ENCODE measurements around the gene IL10RB.

IL10RB gene

DNA sequence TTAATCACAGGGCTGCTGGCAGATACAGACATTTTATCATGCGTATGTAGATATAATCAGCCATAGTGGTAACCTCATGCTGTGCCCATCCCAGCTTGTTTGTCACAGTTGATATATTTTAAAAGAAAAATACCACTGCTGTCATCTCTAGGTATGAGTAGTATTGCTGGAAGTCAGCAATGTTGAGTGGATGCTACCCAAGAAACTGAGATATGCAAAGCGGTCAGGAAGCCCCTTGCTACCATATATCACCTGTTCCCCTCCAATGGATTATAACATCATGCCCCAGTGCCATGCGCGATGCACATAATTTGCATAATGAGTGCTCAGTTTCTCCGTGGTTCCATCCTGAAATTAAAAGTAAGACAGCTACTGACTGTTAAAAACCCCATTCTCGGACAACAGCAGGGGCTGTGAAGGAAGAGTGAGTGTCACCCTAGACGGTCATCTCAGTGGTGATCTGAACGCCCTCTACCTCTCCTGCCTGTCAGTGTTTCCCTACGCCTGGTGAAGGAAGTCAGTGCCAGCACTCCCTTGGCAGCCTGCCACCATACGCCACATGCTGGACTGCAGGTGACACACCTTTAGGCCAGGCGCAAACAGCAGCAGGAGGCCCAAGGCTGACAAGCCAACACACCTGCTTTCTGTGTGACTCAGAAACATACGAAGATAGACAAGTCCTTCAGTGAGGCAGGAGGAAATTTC is 2.7 kb downstream of the IL10RB start:
- H3K4me2 ChIP-seq = no peak overlapping the region
- H2AFZ ChIP-seq (ENCODE audit: low read depth) = no peak overlapping the region
- H3K36me3 ChIP-seq (ENCODE audit: insufficient read depth) = no peaks in the 10 kb centered on the region; the same call in 1 of the 2 replicates
- no peak overlapping the region for H3K4me3 ChIP-seq (IDR thresholded peaks at IDR 0.05; ENCODE audit: insufficient read depth, low read depth, low read length)
- no peak overlapping the region for H3K9ac ChIP-seq
- no peak for TF ChIP-seq CTCF (conservative IDR thresholded peaks at IDR 0.05; ENCODE audit: low read depth, low read length)
- peaks cover 8% of the 10 kb centered on the region; the same call in 1 of the 2 replicates for H3K79me2 ChIP-seq (ENCODE audit: insufficient read depth, low read depth)
- H3K4me1 ChIP-seq (ENCODE audit: low read depth, poor library complexity, severe bottlenecking) = peaks cover 36% of the 10 kb centered on the region
- H3K27ac ChIP-seq = no peak overlapping the region
- H4K20me1 ChIP-seq (ENCODE audit: insufficient read depth) = no peaks in the 10 kb centered on the region; the same call in 1 of the 2 replicates
- H3K27me3 ChIP-seq (ENCODE audit: insufficient read depth, low read depth) = no peaks in the 10 kb centered on the region

DNA sequence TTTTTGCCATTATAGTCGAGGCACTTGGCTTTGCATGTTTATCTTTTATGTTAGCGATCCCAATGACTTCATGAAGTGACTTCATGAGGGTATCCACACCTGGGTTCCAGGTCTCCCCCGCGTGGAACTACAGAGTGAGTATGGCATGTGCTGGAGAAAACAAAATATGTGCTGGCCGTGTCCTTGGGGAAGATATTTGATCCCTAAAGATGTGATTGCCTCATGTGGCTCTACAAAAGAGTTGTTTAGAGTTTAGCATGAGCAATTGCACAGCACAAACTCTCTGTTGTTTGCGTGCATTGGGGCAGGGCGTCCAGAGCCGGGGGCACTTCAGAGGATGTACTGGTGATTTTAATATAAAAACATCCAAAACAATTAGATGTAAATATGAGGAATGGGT is 4.8 kb downstream of the IL10RB start:
- peaks cover 29% of the 10 kb centered on the region for H3K4me1 ChIP-seq (ENCODE audit: low read depth, poor library complexity, severe bottlenecking)
- H3K36me3 ChIP-seq (ENCODE audit: insufficient read depth) = no peaks in the 10 kb centered on the region; the same call in 1 of the 2 replicates
- TF ChIP-seq CTCF (conservative IDR thresholded peaks at IDR 0.05; ENCODE audit: low read depth, low read length) = no peak
- H3K4me2 ChIP-seq = no peak overlapping the region
- H3K79me2 ChIP-seq (ENCODE audit: insufficient read depth, low read depth) = peaks cover 8% of the 10 kb centered on the region; the same call in 1 of the 2 replicates
- H3K4me3 ChIP-seq (IDR thresholded peaks at IDR 0.05; ENCODE audit: insufficient read depth, low read depth, low read length) = no peak overlapping the region
- no peaks in the 10 kb centered on the region; the same call in 1 of the 2 replicates for H4K20me1 ChIP-seq (ENCODE audit: insufficient read depth)
- H3K27ac ChIP-seq = no peak overlapping the region
- no peaks in the 10 kb centered on the region for H3K27me3 ChIP-seq (ENCODE audit: insufficient read depth, low read depth)
- no peak overlapping the region for H2AFZ ChIP-seq (ENCODE audit: low read depth)
- H3K9ac ChIP-seq = no peak overlapping the region

GRCh38 chr21:33273044-33273443 is 6.9 kb downstream of the IL10RB start:
- Histone ChIP-seq H3K27ac (no peak overlapping the region), H3K79me2 (ENCODE audit: insufficient read depth, low read depth) (no peaks in the 10 kb centered on the region), H2AFZ (ENCODE audit: low read depth) (no peak overlapping the region), H3K4me2 (no peak overlapping the region), H3K36me3 (ENCODE audit: insufficient read depth) (no peaks in the 10 kb centered on the region; the same call in 1 of the 2 replicates), H4K20me1 (ENCODE audit: insufficient read depth) (no peaks in the 10 kb centered on the region; the same call in 1 of the 2 replicates), H3K4me3 (IDR thresholded peaks at IDR 0.05; ENCODE audit: insufficient read depth, low read depth, low read length) (no peak overlapping the region), H3K4me1 (ENCODE audit: low read depth, poor library complexity, severe bottlenecking) (peaks cover 16% of the 10 kb centered on the region), H3K27me3 (ENCODE audit: insufficient read depth, low read depth) (no peaks in the 10 kb centered on the region), H3K9ac (no peak overlapping the region)
- TF ChIP-seq CTCF (conservative IDR thresholded peaks at IDR 0.05; ENCODE audit: low read depth, low read length) = no peak

- H3K79me2 ChIP-seq (ENCODE audit: insufficient read depth, low read depth) = no peaks in the 10 kb centered on the region
- no peaks in the 10 kb centered on the region for H4K20me1 ChIP-seq (ENCODE audit: insufficient read depth)
- no peak overlapping the region for H3K27ac ChIP-seq
- no peaks in the 10 kb centered on the region for H3K36me3 ChIP-seq (ENCODE audit: insufficient read depth)
- no peaks in the 10 kb centered on the region for H3K4me1 ChIP-seq (ENCODE audit: low read depth, poor library complexity, severe bottlenecking)
- no peak overlapping the region for H3K9ac ChIP-seq
- no peak overlapping the region for H2AFZ ChIP-seq (ENCODE audit: low read depth)
- TF ChIP-seq CTCF (conservative IDR thresholded peaks at IDR 0.05; ENCODE audit: low read depth, low read length) = no peak
- H3K27me3 ChIP-seq (ENCODE audit: insufficient read depth, low read depth) = no peaks in the 10 kb centered on the region
- no peak overlapping the region for H3K4me3 ChIP-seq (IDR thresholded peaks at IDR 0.05; ENCODE audit: insufficient read depth, low read depth, low read length)
- no peak overlapping the region for H3K4me2 ChIP-seq
These were observed 12.6 kb downstream of the IL10RB start for GRCh38 chr21:33278721-33279120.

Data from KMS-11 (cell line).